Measurements from ENCODE around the gene ARHGAP25.
"Not testable (repeated sequence)": the region's sequence is repeated elsewhere in the genome, so short reads cannot be mapped to it uniquely, and the experiment has no call there.

The ARHGAP25 gene

DNA sequence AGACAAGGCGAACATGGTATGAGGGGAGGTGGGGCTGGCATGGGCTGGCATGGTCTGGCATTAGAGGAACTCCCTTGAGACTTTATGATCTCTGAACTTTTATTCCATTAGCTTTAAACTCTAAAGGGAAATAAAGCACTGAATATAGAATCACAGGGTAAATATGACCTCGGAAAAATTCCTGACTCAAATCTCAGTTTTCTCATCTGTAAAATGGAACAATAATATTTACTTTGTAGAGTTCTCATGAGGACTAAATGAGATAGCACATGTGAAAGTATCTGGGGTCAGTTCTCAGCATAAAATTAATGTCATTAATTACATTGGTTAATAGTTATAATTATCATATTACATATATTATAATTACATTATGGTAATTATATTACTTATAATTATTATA, 65.9 kb downstream of the ARHGAP25 start:
- DNase-seq, result no peak

DNA sequence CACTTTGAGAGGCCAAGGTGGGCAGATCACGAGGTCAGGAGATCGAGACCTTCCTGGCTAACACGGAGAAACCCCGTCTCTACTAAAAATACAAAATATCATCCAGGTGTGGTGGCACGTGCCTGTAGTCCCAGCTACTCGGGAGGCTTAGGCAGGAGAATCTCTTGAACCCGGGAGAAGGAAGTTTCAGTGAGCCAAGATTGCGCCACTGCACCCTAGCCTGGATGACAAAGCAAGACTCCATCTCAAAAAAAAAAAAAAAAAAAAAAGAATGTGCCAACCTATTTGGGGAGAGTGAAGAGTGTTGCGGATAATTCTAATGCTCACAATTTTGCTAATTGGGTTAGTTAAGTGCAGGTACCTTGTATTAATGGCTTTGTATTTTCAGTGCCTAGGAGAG, 67.5 kb downstream of the ARHGAP25 start:
- not testable (repeated sequence) for DNase-seq

DNA sequence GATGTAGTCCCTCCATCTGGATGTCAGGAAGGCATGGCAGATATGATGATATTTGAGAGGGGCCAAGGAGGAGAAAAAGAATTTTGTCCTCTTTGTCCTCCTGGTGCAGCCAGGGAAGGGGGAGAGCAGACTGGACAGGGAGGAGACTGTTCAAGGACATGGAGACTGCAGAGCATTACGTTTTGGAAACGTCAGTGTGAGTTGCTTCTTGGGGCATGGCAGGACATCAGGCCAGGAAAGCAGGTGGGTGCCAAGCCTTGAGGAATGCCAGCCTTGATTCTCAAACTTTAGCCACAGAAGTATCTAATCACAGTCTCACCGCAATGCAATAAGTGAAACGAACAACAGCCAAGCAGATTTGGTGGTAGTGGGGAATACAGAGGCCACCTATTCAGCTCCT, 70.4 kb downstream of the ARHGAP25 start:
- DNase-seq, result no peak

DNA sequence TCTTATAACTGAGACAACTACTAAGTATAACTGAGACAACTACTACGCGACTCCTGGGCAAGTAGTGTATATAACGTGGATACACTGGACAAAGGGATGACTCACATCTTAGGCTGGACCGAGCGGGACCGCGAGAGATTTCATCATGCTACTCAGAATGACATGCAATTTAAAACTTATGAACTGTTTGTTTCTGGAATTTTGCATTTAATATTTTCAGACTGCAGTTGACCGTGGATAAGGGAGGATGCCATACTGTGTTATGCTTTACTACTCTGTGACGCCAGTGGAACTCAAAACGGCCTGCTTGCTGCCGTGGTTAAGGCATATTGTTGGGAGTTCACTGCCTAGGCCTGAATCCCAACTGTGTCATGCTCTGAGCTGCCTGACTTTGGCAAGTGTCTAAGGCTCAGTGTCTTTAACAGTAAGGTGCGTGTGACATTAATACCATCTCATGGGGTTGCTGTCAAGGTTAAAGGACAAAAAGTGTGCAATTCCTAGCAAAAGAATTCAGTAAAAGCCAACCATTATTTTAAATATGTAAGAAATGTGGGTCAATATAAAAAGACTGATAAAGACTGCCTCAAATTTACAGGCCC, 72.0 kb downstream of the ARHGAP25 start:
- no peak for DNase-seq

DNA sequence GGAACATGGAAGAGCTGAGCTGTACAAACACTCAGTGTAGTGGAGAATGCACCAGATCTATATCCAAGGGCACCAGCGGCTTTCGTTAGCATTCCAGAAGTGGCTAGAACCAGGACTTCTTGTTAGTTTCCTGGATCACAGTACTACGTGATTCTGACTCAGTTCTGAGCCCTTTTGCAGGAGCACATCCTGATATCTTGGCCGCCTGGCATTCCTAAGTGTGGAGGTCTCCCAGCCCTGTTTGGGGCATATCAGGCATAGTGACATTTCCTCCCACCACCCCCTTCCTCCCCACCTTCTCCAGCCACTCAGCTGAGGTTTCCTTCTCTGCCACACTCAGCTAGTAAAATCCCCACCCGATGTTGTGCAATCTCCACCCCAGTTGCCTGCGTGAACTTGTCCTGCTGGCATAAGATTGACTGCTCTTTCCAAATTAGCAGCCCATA, 73.2 kb downstream of the ARHGAP25 start:
- no peak for DNase-seq

GRCh38 chr2:68809324-68810240, 75.0 kb downstream of the ARHGAP25 start:
- DNase-seq, result no peak

DNA sequence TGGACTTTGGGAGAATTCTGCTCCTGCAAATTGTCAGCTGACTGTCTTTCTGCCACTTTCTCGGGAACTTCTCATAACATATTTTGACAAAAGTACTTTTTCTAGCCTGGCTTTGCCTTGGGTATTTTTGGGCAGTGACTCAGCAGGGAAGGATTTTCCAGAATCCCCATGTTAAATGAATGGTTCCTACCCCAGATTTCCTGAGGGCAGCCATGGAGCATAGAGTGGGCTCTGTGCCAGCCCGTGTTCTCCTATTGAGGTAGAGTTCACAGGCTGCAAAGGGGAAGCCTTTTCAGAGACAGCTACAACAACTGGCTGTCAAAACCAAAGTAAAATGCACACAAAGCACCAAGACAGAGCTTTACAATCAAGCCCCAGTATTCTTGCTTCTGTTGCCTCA, 76.8 kb downstream of the ARHGAP25 start:
- no peak for DNase-seq

- no peak for DNase-seq
These were observed 77.6 kb downstream of the ARHGAP25 start for GRCh38 chr2:68812251-68812650.

DNA sequence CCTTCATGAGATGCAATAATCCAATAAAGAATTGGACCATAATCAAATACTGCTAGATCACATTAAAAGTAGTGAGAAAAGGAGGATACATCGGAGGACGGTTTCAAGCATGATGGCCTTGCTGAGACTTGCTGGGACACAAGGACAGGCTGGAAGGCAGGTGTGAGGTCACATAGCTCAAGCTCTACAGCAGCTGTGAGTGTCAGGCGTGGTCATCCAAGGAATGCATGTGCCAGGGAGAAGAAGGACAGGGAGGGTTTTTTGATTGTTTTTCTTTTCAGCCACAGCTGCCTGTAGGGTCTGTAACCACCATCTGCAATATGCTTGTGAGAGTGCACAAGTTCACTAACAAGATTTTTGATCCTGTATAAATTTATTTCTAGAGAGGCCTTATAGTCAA, 79.0 kb downstream of the ARHGAP25 start:
- no peak for DNase-seq

DNA sequence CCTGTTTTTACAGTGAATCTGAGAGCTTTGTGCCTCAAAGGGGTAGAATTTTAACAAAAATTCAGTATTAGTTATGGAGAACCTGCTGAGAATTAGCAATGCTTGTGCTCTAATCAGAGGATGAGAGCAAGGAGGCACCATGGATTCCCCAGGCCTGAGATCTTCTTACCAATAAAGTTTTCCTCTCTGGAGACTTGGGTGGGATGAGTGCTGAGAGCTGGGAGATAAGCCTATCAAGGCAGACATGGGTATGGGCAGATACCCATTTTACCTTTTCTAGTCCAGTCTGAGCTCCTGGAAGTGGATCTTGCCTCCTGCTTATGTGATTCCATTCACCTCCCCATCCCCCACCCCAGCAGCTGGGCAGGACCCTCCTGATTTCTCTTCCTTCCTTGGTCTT, 82.7 kb downstream of the ARHGAP25 start:
- DNase-seq, result no peak

GRCh38 chr2:68819556-68819955, 84.9 kb downstream of the ARHGAP25 start:
- DNase-seq, result no peak

DNA sequence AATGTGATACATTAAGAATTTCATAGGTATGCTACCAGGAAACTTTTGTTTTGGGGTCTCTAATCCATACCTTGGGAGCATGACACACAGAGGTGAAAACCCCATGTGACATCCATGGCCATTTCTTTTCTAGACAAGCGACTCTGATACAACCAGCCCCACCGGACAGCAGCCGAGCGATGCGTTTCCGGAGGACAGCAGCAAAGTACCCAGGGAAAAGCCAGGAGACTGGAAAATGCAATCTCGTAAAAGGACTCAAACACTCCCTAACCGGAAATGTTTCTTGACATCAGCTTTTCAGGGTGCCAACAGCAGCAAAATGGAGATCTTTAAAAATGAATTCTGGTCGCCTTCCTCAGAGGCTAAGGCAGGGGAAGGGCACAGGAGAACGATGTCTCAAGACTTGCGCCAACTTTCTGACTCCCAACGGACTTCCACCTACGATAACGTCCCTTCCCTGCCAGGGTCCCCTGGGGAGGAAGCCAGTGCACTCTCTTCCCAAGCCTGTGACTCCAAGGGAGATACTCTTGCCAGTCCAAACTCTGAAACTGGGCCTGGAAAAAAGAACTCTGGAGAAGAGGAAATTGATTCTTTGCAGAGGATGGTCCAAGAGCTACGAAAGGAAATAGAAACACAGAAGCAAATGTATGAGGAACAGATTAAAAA, 87.7 kb downstream of the ARHGAP25 start:
- no peak for DNase-seq

DNA sequence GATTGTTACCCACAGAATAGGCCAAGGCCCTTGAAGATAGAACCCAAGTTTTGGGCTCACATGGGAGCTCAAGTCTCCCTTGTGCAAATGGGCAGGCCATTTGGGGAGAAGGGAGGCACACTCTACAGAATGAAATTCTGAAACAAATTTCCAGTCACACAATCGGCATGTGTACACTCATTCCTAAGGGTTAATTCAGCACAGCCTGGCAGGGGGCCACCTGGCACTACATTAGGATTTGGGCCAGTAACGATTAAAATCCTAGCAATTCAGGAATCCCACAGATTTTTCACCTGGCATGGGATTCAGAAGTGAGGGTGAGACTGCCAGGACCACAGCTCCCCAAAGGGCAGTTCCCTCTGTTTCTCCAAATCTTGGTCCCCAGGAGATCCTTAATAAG, 90.2 kb downstream of the ARHGAP25 start:
- no peak for DNase-seq

DNA sequence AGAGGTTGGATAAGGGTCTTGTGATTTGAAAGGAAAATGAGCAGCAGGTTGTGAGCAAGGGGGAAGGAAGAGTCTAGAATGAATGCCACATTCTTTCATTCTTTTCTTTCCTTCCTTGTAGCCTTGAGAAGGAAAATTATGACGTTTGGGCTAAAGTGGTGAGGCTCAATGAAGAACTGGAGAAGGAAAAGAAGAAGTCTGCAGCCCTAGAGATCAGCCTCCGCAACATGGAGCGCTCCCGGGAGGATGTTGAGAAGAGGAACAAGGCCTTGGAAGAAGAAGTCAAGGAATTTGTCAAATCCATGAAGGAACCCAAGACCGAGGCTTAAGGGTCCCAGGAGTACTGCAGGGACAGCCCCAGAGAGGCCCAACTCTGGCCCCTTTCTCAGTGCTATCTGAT, 91.3 kb downstream of the ARHGAP25 start:
- DNase-seq, result no peak

DNA sequence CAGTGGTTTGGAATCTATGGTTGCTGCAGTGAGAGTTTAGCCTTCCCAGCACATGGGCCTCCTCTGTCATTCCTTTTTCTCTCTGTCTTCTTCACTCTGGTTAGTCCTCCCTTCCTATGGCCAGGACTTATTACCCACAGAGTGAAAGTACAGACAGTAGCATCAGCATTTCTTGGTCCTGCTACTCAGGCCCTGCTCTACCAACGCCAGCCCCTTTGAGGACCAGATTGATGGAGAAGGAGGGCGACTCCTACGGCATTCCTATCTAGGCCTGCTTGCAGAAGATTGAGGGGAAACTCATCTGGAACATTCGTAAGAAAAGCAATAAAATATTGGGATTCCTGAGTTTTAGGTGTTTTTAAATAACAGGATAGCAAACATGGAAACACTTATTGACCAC, 93.1 kb downstream of the ARHGAP25 start:
- DNase-seq, result no peak

DNA sequence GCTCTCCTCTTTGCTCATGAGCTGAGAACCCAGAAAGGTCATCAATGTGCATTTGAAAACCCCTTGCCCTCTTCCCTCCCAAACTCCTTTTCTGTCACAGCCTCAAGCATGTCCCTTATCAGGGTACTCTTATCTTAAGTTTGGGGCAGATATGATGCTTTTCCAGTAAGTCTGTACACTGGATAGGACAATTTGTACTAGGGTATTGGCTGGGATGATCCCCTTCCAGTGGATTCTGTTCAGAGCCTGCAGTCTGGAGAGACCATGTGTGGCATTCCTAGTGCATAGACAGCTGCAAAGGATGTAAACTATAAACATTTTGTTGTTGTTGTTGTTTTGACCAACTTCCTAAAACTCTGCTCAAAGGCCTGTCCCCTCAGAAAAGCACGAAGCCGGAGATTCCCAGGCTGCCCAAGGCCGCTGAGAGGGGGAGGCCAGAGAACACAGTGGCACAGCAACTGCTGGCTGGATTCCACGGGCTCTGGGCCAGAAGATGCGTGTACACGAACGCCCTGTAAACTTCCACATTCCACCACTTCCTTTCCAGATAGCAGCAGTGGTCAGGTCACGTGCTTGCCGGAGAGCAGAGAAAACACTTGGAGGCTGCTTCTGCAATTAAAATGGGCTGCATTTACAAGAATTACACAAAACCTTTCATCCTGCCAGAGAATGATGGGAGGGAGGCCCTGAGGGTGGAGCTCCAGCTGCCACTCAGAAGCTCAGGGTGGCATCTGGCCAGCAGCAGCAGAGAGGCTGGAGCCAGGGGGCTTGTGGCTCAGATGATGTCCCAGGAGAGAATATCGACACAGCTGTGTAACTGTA, 94.5 kb downstream of the ARHGAP25 start:
- peak; percentile 82 for DNase-seq

- no peak for DNase-seq
These were observed 95.1 kb downstream of the ARHGAP25 start for GRCh38 chr2:68829749-68830148.

GRCh38 chr2:68831686-68832232, 97.1 kb downstream of the ARHGAP25 start:
- DNase-seq, result no peak

DNA sequence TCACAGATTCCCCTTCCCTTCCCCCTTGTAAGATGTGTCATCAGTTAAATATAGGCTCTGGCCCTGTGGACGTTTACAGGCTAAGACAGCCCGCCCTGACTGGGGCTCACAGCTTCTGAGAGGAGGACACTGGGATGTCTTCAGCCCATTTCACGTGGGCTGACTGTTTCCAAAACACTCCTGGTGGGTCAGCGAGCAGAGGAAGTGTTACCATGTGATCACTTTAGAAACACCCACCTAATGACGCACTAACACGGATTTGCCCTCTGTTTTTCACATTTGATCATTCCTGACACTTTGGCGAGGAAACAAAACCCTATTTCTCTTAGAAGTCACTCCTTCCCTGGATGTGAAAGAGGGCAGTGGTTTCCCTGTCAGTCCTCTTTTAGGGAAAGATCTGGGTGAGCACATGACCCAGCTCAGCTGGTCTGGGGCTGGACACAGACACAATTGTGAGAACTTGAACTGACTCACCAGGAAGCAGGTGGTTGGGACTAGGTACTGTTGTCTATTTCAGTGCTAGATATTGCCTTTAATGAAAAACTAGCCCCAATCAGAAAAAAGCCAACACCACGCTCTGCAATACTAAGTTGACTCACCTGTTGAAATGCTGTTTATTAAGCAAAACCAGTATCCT, 97.7 kb downstream of the ARHGAP25 start:
- no peak for DNase-seq

DNA sequence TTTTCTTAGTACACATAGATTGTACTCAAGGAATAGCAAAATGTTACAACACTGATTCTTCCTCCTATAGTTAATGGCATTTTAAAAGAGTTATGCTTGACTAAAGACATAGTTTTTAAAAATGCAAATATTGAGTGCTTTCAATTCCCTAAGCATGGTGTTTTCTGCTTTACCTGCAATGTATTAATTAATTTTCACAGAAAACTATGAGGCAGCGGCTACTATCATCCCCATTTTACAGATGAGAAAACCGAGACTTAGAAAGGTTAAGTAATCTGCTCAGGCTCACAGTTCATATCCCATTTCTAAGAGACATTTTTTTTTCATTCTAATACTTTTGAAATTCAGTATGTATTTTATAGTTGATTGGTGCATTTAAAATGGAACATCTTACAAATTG, 98.6 kb downstream of the ARHGAP25 start:
- no peak for DNase-seq

- no peak for DNase-seq
These were observed 100.2 kb downstream of the ARHGAP25 start for GRCh38 chr2:68834737-68835376.

DNA sequence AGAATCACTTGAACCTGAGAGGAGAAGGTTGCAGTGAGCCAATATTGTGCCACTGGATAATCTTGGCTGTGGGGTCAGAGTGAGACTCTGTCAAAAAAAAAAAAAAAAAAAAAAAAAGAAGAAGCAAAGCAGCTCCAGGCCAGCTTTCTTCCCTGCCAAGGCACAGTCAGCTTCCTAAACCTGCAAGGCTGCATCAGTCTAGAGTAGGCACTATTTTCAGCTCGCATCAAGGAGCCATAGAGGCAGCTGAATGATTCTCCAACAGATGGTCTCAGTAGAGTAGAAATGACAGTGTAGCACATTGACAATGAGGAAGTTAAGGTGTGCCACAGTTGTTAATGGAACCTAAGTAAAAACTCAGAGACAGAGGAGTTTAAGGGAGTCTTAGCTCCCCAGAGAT, 101.0 kb downstream of the ARHGAP25 start:
- no peak for DNase-seq
